ENCODE results near the gene MRS2.

MRS2 gene

GRCh38 chr6:24436979-24437378, 34.2 kb downstream of the MRS2 start:
- DNase-seq = no peak

DNA sequence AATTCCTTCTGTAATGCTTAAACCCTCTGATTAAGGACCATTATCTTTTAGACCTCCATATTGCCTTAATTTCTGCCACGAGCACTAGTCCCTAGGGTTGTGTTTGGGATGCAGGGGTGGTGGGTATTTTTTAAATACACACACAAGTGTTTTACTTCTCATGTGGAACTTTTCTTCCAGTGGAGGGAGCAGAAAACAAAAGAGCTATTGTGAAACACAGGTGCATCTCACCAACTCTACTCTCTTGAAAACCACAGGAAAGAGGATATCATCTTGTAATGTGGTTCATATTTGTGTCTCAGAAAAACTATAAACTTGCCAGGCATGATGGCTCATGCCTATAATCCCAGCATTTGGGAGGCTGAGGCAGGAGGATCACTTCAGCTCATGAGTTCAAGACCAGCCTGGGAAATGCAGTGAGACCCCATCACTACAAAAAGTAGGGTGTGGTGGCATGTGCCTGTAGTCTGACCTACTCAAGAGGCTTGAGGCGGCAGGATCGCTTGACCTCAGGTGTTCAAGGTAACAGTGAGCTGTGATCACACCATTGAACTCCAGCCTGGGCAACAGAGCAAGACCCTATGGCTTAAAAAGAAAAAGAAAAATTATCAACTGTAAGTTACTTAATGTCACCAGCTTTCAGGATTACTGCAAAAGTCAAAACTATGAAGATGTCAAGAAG, 37.3 kb downstream of the MRS2 start:
- DNase-seq = no peak

DNA sequence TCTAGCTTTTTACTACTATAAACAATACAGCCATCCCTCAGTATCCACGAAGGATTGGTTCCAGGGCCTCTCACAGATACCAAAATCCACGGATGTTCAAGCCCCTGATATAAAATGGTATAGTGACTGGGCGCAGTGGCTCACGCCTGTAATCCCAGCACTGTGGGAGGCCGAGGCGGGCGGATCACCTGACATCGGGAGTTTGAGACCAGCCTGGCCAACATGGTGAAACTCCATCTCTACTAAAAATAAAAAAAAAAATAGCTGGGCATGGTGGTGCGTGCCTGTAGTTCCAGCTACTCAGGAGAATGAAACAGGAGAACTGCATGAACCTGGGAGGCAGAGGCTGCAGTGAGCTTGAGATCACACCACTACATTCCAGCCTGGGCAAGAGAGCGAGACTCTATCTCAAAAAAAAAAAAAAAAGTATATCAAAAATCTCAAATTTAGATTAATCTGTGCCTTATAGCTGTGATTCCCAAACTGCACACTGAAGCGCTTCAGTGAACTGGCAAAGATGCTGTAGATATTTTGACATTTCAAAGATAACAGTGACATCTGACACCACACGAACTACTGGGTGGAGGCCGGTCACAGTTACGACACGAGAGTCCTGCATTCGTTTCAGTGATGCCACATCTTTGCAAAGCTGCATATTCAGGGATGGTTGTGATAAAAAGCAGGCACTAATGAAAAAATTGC, 38.3 kb downstream of the MRS2 start:
- DNase-seq = no peak

DNA sequence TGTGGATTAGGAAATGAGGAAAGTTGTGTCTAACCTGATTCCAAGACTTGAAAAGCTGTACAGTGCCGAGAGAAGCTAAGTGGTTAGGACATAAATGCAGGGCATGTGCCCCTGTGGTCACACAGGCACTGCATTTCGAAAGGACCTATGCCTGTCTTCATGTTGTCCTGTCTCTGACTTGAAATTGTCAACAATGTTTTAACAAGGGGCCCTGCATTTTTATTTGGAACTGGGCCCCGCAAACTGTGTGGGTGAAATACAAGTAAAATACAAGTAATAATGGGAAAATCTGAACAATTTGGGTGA, 38.8 kb downstream of the MRS2 start:
- no peak for DNase-seq

- no peak for DNase-seq
These were observed 41.9 kb downstream of the MRS2 start for GRCh38 chr6:24444588-24444987.

GRCh38 chr6:24445704-24446103, 43.0 kb downstream of the MRS2 start:
- no peak for DNase-seq

GRCh38 chr6:24446670-24447069, 43.9 kb downstream of the MRS2 start:
- no peak for DNase-seq

DNA sequence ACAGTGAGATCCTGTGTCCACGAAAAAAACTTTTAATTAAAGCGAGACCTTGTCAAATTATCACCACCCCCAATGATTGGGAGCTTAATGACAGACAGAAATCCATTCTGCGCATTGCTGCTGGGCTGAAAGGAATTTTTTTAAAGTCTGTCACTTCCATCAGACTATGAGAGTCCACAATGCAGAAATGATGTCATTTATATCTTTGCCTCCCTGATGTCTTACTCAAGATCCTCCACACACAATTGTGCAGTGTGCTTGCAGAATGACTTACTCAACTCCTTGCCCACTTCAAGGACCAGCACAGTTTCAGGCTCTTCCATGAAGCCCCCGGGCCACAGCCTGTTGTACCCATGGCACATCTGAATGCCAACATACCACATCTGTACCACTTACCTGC, 45.7 kb downstream of the MRS2 start:
- no peak for DNase-seq

DNA sequence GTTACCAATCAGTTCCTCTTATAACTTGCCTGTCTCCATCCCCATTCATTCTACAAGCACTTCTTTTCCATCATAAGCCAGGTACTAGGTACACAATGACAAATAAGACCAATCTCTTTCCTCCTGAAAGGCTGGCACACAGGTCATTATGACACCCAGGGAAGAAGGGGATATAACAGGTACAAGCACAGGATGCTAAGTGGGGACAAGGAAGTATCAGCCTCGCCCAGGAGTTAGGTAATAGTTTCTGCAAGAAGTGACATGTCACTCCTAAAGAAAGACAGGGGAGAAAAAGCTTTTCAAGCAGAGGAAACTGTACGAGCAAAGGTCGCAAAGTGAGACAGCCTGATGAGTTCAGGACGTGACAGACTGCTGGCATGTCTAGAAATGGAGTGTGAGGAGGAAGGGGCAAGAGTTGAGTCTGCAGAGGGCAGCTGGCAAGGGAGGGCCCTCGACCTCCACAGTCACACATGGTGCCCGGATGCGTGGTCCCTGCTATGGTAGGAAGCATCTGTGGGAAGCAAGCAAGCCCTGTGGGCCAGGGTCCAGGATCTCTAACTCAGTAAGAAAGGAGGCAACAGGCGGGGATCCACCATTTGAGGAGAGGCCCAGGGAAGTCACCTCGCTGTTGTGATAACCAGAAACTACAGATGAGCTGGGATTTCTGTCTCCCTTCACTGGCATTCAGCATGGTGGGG, 46.2 kb downstream of the MRS2 start:
- DNase-seq = no peak

DNA sequence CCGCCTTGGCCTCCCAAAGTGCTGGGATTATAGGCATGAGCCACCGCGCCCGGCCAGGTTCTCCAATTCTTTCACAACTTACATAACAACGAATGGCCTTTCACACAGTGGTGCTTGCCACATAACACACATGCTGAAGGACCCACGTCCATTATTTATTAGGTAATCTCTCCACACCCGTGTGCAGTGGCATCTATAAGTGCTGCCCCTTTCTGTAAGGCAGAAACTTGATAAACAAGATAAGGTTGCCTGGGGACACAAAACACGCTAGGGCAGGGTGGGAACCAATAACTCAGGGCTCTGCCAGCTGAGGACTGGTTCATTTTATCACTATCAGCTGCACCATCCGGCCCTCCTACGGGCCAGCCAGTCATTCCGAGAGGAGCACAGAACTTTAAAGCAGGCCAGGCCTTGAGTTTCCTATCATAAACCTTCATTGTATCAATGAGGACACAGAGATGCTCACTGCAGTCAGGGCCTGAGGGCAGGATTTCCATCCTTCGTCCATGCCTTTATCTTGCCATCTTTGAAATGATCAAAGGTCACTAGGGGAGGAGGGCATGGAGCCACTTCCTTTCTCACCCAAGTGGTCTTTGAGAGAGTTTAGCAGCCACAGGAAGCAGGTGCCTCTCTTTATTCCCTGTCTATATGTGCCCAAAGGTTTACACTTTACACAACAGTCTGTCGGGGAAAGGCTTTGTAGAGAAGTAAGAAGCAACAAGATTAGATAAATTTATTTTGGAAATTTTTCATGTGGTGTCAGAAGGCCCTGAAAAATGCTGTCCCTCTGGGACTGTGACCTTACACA, 49.0 kb downstream of the MRS2 start:
- no peak for DNase-seq

DNA sequence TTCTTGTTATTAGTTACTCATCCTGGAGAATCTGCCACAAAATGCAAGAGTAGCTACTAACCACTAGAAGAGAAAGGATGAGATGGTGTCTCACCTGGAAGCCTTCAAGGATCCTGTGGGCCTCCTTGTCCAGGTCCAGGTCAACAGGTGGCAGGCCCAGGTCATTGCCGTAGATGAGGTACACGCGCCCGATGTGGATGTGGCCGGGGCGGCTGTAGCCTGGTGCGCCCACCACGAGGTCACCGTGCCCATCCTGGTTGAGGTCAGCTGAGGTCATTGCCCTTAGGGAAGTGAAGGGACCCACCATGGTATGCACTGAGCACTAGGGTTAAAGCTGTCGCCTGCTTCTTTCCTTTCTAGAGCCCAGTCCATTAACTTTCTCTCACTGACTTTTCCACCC, 51.2 kb downstream of the MRS2 start:
- DNase-seq = no peak

DNA sequence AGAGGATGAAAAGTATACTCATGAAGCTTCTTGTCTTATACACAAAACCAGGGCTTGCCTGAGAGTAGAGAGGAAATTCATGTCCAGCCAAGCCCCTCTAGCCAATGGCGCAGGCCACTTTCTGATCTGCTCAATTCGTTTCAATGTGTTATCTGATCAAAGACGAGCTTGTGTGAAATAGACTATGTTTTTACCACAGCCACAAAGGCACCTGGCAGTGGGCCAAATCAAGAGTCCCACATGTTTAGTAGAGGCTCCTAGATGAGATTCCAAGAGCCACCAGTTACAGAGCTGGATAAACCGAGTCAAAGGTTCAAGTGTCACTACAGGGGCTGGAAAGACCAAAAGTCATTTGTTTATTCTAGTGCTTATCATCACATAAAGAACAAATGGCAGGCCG, 51.7 kb downstream of the MRS2 start:
- DNase-seq = no peak

- DNase-seq = no peak
These were observed 52.3 kb downstream of the MRS2 start for GRCh38 chr6:24455061-24455460.

GRCh38 chr6:24458134-24458533, 55.4 kb downstream of the MRS2 start:
- no peak for DNase-seq

DNA sequence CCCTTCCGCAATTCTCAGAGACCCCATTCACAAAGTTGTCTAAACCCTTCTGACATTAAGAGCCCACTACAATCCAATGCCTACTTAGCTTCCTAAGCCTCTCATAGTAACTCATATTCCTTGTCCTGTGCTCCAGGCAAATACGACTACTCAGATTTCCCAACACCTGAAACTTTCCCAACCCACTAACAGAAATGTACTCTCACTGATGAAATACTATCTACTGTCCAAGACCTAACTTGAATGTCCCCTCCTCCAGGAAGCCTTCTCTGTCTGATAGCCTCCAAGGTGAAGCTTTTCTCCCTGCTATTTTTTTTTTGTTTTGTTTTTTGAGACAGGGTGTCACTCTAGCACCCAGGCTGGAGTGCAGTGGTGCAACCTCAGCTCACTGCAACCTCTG, 56.2 kb downstream of the MRS2 start:
- DNase-seq = no peak

DNA sequence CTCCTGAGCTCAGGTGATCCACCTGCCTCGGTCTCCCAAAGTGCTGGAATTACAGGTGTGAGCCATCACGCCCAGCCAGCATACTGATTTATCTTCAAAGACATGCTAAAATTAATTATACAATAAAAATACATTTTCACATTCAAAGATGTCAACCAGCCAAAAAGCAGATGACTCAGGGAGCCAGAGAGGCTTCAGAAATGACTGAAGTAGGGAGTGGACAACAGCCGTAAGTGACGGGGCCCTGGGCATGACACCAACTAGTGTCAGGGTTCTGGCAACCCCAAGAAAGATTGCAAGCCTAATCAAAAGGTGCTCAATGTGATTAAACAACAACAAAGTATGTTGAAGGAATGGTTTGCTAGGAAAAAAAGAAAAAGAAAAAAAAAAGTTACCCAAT, 58.2 kb downstream of the MRS2 start:
- DNase-seq = no peak

- DNase-seq = no peak
These were observed 61.7 kb downstream of the MRS2 start for GRCh38 chr6:24464253-24465038.

DNA sequence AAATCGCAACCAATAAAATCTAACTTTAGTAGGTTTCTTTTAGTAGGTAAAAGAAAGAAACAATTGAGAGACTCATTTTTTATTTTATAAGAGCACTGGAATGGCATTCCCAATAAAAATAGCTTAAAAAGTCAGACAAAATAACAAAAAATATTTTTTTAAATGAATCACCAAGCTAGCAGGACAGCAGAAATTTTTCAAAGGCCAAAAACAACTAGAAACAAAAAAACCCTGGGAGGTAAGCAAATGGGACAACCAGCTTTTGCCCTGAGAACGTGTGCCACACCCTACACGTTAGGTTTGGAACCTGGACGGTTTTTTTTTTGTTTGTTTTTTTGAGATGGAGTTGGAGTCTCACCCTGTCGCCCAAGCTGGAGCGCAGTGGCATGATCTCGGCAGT, 67.1 kb downstream of the MRS2 start:
- DNase-seq = no peak

DNA sequence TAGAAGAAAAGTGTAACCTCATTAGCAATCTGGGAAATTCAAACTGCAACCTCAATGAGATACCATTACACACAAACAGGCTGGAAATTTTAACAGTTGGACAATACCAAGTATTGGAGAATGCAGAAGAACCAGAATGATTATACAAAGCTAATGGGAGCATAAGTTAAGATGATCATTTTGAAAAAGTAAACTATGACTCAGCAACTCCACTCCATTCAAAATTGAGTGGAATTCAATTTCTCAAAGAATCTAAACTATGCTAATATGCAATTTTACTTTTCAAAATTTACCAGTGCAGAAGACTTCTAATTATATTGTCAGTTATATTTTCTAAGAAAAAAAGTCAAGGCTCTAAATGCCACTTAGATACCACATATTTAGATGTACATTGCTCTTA, 69.4 kb downstream of the MRS2 start:
- no peak for DNase-seq
